B cell (primary cell): ENCODE measurements around the gene MMP8.

Source experiments
- CTCF ChIP-seq: fragments of 200-600 bp; IDR thresholded peaks from one replicate; pipeline ENCODE4 v1.8.0; 2022; ENCODE audit warnings: antibody characterized with exemption, mild to moderate bottlenecking
- EZH2 ChIP-seq: IDR thresholded peaks from 2 replicates; pipeline ENCODE4 v1.6.1; 2012; ENCODE audit warnings: borderline replicate concordance, low read depth, mild to moderate bottlenecking, moderate library complexity, low read length; ENCODE audit not compliant: insufficient read depth, poor library complexity, severe bottlenecking

- TF ChIP-seq CTCF = no peak
- no peak for TF ChIP-seq EZH2
Observed at GRCh38 chr11:102683277-102683676, 41.5 kb downstream of the MMP8 start.
